ENCODE data around the gene TRPM6.

TRPM6 gene

DNA sequence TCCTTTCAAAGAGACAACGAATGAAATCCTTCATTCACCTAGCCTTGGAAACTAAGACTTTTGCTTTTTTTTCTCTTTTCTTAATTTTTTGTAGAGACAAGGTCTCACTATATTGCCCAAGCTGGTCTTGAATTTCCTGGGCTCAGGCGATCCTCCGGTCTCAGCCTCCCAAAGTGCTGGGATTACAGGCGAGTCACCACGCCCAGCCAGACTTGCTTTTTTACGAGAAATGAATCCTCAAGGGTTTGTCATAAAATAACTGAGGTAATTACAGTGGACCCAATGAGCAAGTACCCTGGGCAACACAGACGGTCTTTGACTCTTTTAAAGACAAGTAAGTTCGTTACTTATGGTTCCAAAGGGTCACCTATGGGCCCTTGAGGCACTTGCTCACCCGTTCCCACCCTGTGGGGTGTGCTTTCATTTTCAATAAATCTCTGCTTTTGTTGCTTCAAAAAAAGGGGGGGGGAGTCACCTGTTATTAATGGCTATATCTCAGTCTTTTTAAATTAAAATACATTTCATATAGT is 70.4 kb downstream of the TRPM6 start:
- no peak overlapping the region for H3K4me3 Mint-ChIP-seq
- H3K36me3 Mint-ChIP-seq, result no peaks in the 10 kb centered on the region
- ATAC-seq (no peak), DNase-seq (ENCODE audit: low spot score in 2 of 2) (no peak)
- no peaks in the 10 kb centered on the region for H3K4me1 Mint-ChIP-seq
- no peak overlapping the region for H3K27ac Mint-ChIP-seq
- no peaks in the 10 kb centered on the region for H3K9me3 Mint-ChIP-seq

DNA sequence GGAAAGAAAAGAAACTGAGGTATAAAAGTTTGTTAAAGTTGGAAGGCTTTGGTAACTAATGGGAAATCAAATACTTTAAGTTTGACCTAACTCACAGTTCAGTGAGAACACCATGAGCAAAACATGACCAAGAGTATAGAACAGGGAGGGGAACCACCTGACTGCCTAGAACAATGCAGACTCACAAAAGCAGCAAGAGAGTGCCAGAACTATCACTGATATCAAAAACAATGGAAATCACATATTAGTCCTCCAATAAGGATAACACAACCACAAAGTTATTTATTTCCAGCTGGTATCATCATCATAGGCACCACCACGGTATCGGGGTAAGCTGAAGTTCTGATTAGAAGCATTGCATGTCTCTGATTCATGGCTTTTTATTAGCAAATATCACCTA is 77.5 kb downstream of the TRPM6 start:
- Mint-ChIP-seq H3K4me1 (no peaks in the 10 kb centered on the region), H3K27ac (no peak overlapping the region), H3K9me3 (no peaks in the 10 kb centered on the region), H3K4me3 (no peak overlapping the region), H3K36me3 (no peaks in the 10 kb centered on the region)
- DNase-seq (ENCODE audit: low spot score in 2 of 2), result no peak
- no peak for ATAC-seq

DNA sequence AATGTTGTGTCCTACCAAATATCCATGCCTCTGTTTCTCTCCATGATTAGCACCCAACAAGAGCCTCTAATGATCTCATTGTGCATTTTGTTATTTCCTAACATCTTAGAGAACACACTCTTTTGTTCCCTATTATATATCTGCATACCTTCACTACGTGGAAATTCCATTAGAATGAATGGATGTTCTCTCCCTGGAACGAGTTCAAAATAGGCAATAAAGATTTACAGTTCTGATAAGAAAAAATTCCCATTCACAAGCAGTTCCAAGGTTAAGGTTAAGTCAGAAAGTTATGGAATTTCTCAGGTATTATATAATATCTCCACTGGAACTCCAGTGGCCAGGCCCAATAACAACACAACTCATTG is 83.7 kb downstream of the TRPM6 start:
- Mint-ChIP-seq H3K9me3 (no peaks in the 10 kb centered on the region), H3K27ac (no peak overlapping the region), H3K4me3 (no peak overlapping the region), H3K36me3 (no peaks in the 10 kb centered on the region), H3K4me1 (no peaks in the 10 kb centered on the region)
- no peak for ATAC-seq
- DNase-seq (ENCODE audit: low spot score in 2 of 2), result no peak

DNA sequence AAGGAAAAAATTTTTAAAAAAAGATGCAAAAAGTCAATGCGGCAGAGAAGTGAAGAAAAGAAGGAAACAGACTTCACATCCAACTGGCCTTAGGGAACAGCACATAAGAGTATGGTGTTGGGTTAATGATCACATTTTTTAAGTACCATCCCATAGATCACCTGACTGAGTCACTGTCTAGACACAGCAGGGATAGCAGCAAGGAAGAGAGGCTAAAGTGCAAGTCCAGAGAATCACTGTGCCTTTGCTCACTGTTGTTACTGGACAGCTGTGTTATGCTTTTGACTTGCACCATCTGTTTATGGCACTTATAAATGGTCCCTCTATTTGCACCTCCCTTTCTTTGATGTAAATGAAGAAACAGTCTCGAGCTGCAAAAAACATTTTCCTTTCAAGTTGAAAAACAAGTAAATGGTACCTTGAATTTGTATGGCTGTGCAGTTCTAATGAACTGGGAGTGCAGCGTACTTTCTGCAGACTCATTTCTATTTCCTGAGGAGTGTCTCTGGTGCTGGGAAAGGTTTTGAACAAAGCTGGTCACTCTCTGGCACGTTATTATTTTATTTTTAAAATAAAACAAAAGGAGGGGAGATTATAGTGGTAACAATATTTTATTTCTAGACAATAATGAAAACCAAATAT is 84.2 kb downstream of the TRPM6 start:
- Mint-ChIP-seq H3K4me1 (no peaks in the 10 kb centered on the region), H3K27ac (no peak overlapping the region), H3K36me3 (no peaks in the 10 kb centered on the region), H3K9me3 (no peaks in the 10 kb centered on the region), H3K4me3 (no peak overlapping the region)
- ATAC-seq, result no peak
- DNase-seq (ENCODE audit: low spot score in 2 of 2), result no peak

DNA sequence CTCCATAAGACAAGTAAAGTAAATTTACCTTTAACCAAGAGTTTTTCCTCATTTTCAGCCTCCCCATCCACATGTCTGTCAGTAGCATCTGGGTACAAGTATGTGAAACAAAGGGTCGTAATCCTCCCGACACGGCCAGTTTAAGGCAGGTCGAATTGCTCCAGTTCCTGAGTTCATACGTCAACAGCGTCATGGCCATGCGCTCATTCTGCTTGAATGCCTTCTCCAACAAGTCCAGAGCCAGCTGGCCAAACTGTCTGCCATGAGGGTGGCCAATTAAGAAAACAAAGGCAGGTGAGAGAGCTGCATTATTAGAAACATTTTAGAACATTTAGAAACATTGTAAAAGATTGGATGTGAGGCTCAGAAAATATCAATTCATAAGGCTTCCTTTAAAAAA is 87.5 kb downstream of the TRPM6 start:
- no peak overlapping the region for H3K4me3 Mint-ChIP-seq
- DNase-seq (ENCODE audit: low spot score in 2 of 2) (no peak), ATAC-seq (no peak)
- no peaks in the 10 kb centered on the region for H3K9me3 Mint-ChIP-seq
- no peak overlapping the region for H3K27ac Mint-ChIP-seq
- H3K36me3 Mint-ChIP-seq, result no peaks in the 10 kb centered on the region
- H3K4me1 Mint-ChIP-seq, result no peaks in the 10 kb centered on the region

DNA sequence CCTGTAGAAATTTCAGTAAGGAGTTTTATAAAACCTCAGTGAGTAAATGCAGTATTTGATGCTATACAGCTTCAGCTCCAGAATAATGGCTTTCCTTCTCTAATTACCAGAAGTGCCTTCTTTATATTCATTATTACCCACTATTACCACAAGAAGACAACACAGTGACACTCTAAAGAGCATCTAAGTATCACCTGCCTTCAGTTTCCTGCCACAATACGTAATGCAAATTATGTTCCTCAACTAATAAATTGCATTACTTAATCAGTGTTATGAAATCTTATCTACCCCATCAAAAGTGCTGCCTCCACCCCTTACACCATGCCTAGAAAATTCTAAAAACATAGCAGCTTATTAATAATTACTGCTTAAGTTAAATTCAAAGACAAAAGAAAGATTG is 91.9 kb downstream of the TRPM6 start:
- DNase-seq (ENCODE audit: low spot score in 2 of 2), result no peak
- no peak overlapping the region for H3K4me3 Mint-ChIP-seq
- no peak for ATAC-seq
- H3K36me3 Mint-ChIP-seq, result no peaks in the 10 kb centered on the region
- no peaks in the 10 kb centered on the region for H3K4me1 Mint-ChIP-seq
- H3K9me3 Mint-ChIP-seq, result no peaks in the 10 kb centered on the region
- H3K27ac Mint-ChIP-seq, result no peak overlapping the region

DNA sequence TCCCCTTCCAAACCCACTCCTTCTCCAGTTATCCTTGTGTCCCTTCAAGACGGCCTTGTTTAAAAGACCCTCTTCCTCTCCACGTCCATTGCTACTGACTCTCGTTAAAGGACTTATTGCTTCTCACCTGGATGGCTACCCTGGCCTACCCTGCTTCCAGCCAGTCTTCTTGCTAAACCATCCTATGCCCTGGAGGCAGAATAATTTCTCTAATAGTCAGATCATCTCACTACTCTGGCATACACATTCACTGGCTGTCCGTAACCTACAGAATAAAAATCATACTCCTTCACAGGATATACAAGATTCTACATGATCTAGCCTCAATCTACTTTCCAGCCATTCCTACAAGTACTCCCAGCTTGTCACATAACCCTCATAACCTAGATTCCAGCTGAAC is 92.6 kb downstream of the TRPM6 start:
- H3K36me3 Mint-ChIP-seq, result no peaks in the 10 kb centered on the region
- no peaks in the 10 kb centered on the region for H3K4me1 Mint-ChIP-seq
- no peak overlapping the region for H3K4me3 Mint-ChIP-seq
- H3K27ac Mint-ChIP-seq, result no peak overlapping the region
- ATAC-seq (no peak), DNase-seq (ENCODE audit: low spot score in 2 of 2) (no peak)
- no peaks in the 10 kb centered on the region for H3K9me3 Mint-ChIP-seq

DNA sequence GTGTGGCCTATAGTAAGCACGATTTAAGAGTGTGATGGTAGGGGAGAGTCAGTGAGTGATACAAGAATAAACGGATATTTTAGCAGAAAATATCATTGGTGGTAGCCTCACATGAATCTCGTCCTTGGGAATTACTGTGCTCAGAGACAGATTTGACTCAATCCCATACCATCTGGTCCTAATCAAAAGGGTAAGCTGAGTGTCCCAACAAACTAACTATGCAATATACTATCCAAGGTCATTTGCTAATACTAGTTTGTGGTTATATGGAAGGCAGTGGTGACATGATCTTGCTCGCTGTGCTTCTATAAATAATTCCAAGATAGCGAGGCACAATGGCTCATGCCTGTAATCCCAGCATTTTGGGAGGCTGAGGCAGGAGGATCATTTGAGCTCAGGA is 103.2 kb downstream of the TRPM6 start:
- DNase-seq (ENCODE audit: low spot score in 2 of 2), result no peak
- Mint-ChIP-seq H3K4me1 (no peaks in the 10 kb centered on the region), H3K9me3 (no peaks in the 10 kb centered on the region), H3K27ac (no peak overlapping the region), H3K36me3 (peaks cover 5% of the 10 kb centered on the region), H3K4me3 (no peak overlapping the region)
- ATAC-seq, result no peak

DNA sequence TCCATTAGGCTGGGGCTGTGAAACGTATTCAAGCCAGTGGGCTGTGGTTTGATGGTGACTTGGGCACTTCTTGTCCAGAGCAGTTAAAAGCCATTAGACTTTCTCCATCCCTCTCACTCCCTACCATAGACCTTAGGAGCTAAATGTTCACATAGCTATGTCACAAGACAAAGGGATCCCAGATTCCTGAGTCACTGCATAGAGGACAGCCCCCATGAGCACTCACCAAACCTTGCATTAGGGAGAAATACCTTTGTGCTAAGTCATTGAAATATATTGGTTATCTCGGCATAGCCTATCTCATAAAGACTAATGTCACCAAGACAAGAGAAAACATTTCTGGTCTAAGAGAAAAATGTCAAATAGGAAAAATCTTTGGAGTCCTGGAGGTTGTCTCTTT is 104.3 kb downstream of the TRPM6 start:
- Mint-ChIP-seq H3K4me1 (no peaks in the 10 kb centered on the region), H3K4me3 (no peak overlapping the region), H3K27ac (no peak overlapping the region), H3K36me3 (peaks cover 5% of the 10 kb centered on the region), H3K9me3 (no peaks in the 10 kb centered on the region)
- no peak for DNase-seq (ENCODE audit: low spot score in 2 of 2)
- no peak for ATAC-seq

DNA sequence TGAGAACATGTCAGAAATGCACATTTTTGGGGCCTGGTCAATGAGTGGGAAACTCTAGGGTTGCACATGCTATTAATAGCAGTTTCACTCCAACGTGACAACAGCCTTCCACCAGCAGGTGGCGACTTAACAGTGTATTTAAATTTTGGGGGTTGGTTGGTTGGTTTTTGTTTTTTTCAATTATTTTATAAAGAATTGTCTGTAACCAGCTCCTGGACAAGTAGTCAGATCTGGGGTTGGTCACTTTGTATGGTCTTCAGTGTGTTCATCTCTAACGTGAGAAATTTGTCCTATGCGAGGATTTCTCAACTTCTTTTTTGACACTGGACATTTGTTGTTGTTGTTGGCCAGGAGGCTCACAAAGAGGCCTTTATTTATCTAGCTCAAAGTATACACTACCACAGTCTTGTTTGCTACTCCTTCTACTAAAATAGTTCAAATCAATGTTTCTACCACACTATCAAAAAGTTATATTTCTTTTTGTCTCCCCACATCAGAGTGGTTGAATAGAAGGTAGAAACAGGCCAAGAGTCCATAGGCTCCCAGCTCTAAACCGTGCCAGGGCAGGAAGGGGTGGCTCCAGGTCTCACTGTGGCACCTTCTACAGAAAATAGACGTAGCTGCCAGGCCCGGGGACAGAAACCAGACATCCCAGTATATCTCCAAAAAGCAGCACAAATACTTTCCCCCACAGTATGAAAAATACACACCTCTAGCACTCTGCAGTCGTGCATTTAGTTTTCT is 110.4 kb downstream of the TRPM6 start:
- peaks cover 5% of the 10 kb centered on the region for H3K36me3 Mint-ChIP-seq
- H3K9me3 Mint-ChIP-seq, result no peaks in the 10 kb centered on the region
- no peak overlapping the region for H3K4me3 Mint-ChIP-seq
- ATAC-seq (peak; percentile 46), DNase-seq (ENCODE audit: low spot score in 2 of 2) (peak; percentile 29 to 72)
- H3K27ac Mint-ChIP-seq, result no peak overlapping the region
- no peaks in the 10 kb centered on the region for H3K4me1 Mint-ChIP-seq

DNA sequence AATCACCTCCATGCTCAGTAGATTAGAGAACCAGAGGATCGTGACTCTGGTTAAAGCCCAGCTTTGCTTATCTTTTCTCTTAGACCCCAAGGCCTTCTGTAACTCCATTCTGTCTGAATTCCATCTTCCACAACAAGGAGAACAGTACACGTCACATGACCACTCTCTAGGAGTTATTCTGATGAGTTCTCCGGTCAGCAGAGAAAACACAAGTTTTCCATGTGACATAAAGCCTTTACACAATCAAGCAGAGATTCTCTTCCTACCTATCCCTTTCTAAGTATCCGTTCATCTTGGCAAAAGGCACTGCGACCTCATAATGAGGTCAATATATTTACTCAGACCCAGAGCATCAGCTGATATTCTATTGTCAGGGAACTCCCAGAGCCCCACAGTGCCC is 112.3 kb downstream of the TRPM6 start:
- Mint-ChIP-seq H3K4me1 (peaks cover 14% of the 10 kb centered on the region), H3K27ac (no peak overlapping the region), H3K36me3 (no peaks in the 10 kb centered on the region), H3K4me3 (no peak overlapping the region), H3K9me3 (no peaks in the 10 kb centered on the region)
- DNase-seq (ENCODE audit: low spot score in 2 of 2) (no peak), ATAC-seq (no peak)

DNA sequence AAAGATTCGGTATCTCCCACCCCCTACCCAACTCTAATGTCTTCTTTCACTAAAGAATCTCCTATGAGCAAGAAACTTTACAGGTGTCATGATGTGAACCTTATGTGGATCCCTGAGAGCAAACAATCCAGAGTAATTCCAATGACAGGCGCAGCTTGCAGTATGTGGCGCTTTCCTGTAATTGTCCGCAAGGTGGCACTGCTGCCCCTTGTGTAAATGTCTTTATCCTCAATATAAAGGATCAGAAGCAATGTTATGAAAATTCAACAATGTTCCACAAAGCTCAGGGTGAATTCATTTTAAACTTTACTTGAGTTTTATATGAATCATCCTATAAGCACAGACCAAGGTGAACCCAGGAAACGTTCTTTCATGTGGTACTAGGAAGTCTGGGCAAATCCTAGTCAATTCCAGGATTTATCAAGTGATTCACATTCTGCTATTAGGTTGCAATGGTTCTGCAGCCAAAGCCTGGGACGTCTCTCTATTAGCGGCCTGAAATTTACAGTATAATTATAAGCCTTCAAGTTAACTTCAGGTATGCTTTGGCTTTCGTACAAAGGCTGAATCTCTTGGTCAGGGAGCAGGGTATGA is 113.7 kb downstream of the TRPM6 start:
- peak; percentile 54 for ATAC-seq
- Mint-ChIP-seq H3K27ac (no peak overlapping the region), H3K36me3 (no peaks in the 10 kb centered on the region), H3K4me3 (no peak overlapping the region), H3K9me3 (no peaks in the 10 kb centered on the region), H3K4me1 (peaks cover 14% of the 10 kb centered on the region)
- peak; percentile 42 to 76 for DNase-seq (ENCODE audit: low spot score in 2 of 2)

DNA sequence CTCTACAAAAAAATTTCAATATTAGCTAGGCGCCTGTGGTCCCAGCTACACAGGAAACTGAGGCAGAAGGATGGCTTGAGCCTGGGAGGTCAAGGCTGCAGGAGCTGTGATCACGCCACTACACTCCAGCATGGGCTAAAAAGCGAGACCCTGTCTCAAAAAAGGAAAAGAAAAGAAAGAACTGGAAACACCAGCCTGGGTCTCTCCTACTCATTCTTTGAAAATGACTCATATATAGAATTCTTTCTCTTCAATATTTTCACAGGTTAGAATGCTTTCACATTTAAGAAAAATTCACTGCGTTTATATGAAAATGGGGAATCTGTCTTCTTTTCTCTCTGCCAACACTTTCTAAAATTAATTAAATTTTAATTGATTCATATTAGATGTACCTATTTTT is 115.6 kb downstream of the TRPM6 start:
- Mint-ChIP-seq H3K4me3 (no peak overlapping the region), H3K36me3 (no peaks in the 10 kb centered on the region)
- ATAC-seq, result peak; percentile 70

DNA sequence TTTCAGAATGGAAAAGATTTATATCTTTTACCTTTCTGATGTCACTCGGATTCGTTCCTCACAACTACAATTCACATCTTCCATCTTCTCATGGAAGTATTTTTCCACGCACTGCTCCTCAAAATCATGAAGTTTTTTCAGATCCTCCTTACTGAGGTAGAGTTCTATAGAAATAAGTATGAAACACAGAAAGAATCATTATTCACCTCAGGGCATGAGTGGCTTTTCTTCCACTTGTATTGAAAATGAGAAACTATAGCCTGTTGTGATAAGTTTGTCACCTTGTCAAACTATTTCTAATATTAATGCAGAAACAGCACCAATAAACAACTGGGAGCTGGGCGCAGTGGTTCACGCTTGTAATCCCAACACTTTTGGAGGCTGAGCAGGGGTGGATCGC is 116.0 kb downstream of the TRPM6 start:
- Mint-ChIP-seq H3K36me3 (no peaks in the 10 kb centered on the region), H3K9me3 (no peaks in the 10 kb centered on the region), H3K4me3 (no peak overlapping the region), H3K4me1 (peaks cover 14% of the 10 kb centered on the region), H3K27ac (no peak overlapping the region)
- no peak for ATAC-seq
- DNase-seq (ENCODE audit: low spot score in 2 of 2), result no peak

More for the DNA sequence above, 115.6 kb downstream of the TRPM6 start:
- DNase-seq (ENCODE audit: low spot score in 2 of 2), result no peak
- H3K9me3 Mint-ChIP-seq, result no peaks in the 10 kb centered on the region
- H3K27ac Mint-ChIP-seq, result no peak overlapping the region
- H3K4me1 Mint-ChIP-seq, result peaks cover 14% of the 10 kb centered on the region

DNA sequence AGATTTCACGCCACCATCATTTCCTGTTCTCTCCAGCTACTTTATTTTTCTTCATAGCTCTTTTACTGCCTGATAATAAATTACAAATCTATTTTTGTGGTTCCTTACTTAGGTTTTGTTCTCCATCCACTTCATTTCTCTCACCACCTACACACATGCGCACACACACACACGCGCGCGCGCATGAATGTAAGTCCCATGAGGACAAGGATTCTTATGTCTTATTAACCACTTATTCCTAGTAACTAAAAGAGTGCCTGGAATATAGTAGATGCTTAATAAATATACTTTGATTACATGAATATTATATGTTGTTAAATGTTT is 116.5 kb downstream of the TRPM6 start:
- H3K4me3 Mint-ChIP-seq, result no peak overlapping the region
- no peaks in the 10 kb centered on the region for H3K9me3 Mint-ChIP-seq
- DNase-seq (ENCODE audit: low spot score in 2 of 2) (no peak), ATAC-seq (no peak)
- H3K4me1 Mint-ChIP-seq, result peaks cover 14% of the 10 kb centered on the region
- H3K27ac Mint-ChIP-seq, result peak overlapping the region; percentile 12
- H3K36me3 Mint-ChIP-seq, result no peaks in the 10 kb centered on the region

All from stimulated activated effector memory CD8-positive, alpha-beta T cell treated with anti-CD3 and anti-CD28 coated beads, Interleukin-12 subunit alpha, Interleukin-12 subunit beta, amount 100 ng/mL, for 72 hours (primary cell).